Measurements from ENCODE around the gene H6PD.

The H6PD gene

DNA sequence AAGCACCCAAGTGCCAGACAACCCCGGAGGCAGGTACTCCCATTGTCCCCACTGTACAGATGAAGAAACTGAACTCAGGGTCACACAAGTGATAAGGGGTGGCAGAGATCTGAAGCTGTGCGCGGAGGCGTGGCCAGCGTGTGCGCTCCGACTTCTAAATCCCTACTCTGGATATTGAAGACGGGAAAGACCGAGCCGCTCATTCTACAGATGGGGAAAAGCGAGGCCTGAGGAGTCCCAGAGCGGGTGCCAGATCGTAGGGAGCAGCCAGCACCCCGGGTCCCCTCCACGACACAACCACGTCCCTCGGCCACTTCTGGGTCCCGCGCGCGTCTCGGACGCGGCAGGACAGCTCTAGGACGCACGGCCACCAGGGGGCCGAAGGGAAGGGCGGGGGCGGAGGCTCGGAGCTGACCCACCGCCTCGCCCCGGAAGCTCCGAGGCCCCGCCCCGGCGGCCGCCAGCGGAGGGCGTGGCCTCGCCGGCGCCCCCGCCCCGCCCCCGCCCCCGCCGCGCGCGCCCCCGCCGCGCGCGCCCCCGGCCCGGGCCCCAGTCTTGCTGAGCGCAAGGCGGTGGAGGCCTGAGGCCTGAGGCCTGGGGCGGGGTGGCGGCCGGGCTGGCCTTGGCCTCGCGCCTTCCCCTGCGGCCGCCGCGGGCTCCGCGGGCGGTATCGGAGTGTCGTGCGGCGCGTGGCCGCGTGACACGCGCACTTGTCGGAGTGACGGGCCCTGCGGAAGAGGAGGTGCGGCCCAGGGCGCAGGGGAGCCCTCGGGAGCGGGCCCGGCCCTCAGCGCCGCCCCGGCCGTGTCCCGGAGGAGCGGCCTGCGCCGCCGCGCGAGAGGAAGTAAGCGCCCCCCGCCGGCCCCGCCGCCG is at the start of gene H6PD:
Gene H6PD, plus strand, starts transcription at position 552 of the 873 bp plus-strand sequence. CDS start 10,161 bp downstream, outside the sequence.
- DNase-seq (ENCODE audit: low spot score) = peak; percentile 78

GRCh38 chr1:9186082-9186859 is 48.3 kb upstream of the H6PD start:
- DNase-seq (ENCODE audit: low spot score) = no peak

DNA sequence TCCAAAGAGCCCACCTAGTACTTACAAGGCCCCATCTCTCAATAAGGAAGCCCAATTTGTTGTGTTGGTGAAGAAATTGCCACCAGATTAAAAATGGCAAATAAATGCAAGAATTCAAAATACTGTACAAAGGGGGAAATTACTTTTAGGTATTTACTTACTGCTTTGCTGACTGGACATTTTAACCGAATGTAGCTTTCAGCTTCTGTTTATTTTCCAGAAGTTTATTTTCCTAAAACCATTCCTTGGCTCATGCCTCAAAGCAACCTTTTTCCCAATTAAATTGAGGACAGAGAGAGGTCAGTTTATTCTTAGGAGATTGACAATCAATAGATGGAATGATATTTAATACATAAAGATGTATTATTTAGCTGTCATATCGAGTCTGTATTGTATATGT is 47.6 kb upstream of the H6PD start:
- DNase-seq (ENCODE audit: low spot score) = no peak

DNA sequence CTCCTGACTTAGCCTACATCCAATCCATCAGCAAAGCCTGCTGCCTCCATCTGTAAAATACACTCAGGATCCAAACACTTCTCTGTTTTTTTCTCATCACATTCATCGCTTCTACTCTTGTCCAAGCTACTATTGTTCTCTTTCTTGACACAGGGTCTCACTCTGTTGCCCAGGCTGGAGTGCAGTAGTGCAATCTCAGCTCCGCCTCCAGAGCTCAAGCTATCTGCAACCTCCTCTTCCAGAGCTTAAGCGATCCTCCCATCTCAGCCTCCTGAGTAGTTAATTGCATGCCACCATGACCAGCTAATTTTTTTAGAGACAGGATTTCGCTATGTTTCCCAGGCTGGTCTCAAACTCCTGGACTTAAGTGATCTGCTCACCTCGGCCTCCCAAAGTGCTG is 44.3 kb upstream of the H6PD start:
- DNase-seq (ENCODE audit: low spot score) = no peak

DNA sequence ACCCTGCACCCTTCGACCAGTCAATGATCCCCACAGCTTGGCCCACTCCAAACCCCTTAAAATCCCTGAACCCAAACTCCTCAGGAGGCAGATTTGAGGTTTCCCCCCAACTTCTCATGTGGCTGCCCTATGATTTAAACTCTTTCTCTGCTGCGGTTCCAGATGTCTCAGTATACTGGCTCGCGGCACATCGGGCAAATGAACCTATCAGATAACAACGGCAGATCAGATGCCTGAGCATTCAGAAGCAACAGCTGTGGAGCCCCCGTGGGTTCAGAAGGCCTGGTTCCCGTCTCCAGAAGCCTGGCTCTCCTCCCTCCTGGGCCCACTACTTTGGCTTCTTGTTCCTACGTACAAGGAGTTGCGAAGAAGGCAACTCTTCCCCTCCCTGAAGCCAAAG is 43.3 kb upstream of the H6PD start:
- no peak for DNase-seq (ENCODE audit: low spot score)

DNA sequence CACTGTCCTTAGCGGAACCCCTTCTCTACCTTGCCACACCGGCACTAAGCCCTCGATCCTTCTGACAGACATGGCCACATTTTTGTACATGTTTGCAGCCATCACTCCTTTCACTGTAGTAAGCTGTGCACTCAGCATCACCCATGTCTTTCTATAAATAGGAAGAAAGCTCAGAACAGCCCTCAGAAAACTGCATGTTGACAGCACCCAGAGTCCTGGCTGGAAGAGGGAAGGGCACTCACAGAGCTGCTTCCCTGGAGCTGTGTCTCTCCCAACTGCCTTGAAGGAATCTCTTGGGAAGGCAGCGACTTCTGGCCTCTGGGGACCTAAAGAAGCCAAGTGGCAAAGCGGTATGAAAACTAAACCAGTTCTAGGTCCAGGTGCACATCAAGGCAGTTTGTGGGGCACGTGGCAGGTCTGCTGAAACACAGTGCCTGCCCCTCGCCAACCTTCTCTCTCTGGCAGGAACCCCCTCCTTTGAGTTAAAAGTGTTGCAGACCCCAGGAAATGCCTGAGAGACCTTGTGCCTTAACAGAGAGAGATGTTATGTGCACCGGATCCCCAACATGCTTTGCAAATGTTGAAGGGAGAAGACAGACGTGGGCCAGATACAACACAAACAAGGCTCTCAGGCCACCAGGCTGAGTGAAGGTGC is 41.9 kb upstream of the H6PD start:
- DNase-seq (ENCODE audit: low spot score) = no peak

DNA sequence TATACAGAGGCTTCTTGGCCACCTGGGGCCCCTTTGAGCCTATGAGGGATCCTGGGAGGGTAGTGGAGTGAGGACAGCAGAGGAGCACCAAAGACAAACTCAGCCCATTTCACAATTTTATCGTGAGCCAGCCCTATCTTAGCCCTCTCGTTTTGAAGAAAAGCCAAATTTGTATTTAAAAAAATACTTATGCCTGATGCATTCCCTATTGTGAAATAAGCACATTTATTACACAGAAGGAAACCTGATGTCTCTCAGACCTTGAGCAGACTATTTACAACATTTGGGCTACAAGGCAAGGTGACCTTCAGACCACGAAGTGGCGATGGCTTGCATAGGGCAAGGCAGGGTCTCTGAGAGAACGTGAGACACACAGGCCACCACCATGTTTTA is 41.3 kb upstream of the H6PD start:
- no peak for DNase-seq (ENCODE audit: low spot score)

- DNase-seq (ENCODE audit: low spot score) = no peak
Observed at GRCh38 chr1:9194024-9194423, 40.5 kb upstream of the H6PD start.

- DNase-seq (ENCODE audit: low spot score) = no peak
Observed at GRCh38 chr1:9195651-9196050, 38.9 kb upstream of the H6PD start.

- peak; percentile 62 for DNase-seq (ENCODE audit: low spot score)
Observed at GRCh38 chr1:9196129-9197040, 38.2 kb upstream of the H6PD start.

GRCh38 chr1:9197186-9198099 is 37.1 kb upstream of the H6PD start:
- no peak for DNase-seq (ENCODE audit: low spot score)

GRCh38 chr1:9198538-9199361 is 35.8 kb upstream of the H6PD start:
- DNase-seq (ENCODE audit: low spot score) = no peak

- no peak for DNase-seq (ENCODE audit: low spot score)
Observed at GRCh38 chr1:9200441-9200840, 34.1 kb upstream of the H6PD start.

GRCh38 chr1:9201401-9202239 is 33.0 kb upstream of the H6PD start:
- no peak for DNase-seq (ENCODE audit: low spot score)

GRCh38 chr1:9202240-9202870 is 32.2 kb upstream of the H6PD start:
- no peak for DNase-seq (ENCODE audit: low spot score)

DNA sequence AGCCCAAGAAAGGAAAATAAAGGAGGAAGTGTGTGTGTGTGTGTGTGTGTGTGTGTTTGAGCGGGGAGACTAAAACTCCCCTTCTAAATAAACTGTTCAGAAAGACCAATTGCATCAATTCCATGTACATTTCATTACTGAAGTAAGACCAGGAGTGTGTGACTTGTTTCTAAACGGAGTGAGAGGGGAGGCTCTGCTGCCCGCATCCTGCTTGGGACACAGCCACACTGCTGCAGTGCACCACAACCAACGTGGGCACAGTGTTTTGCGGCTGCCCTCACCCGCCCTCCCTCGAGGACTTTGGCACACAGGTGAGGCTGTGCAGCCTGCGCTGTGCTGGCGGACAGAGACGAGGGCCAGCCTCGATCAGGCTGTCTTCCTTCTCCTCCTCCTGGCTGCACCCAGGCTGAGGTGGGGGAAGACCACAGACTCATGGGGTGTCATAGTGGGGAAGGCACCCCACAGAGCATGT is 31.0 kb upstream of the H6PD start:
- DNase-seq (ENCODE audit: low spot score) = peak; percentile 26

DNA sequence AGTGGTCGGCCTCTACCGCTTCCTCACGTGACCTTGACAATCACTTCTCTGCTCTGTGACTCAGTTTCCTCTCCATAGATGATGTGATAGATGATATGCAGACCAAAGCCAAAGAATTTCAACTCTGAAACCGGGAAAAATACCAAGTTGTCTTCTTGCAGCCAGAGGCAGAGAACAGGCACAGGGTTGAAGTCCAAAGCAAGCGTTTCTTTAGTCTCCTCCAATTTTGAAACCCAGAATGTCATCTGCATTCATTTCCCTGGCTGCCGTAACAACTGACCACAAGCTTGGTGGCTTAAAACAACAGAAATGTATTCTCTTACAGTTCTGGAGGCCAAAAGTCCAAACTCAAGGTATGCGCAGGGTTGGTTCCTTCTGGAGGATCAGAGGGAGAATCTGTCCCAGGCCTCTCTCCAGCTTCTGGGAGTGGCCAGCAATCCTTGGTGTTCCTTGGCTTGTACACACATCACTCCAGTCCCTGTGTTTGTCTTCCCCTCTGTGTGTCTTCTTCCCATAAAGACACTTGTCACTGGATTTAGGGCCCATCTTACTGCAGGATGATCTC is 30.3 kb upstream of the H6PD start:
- DNase-seq (ENCODE audit: low spot score) = no peak

DNA sequence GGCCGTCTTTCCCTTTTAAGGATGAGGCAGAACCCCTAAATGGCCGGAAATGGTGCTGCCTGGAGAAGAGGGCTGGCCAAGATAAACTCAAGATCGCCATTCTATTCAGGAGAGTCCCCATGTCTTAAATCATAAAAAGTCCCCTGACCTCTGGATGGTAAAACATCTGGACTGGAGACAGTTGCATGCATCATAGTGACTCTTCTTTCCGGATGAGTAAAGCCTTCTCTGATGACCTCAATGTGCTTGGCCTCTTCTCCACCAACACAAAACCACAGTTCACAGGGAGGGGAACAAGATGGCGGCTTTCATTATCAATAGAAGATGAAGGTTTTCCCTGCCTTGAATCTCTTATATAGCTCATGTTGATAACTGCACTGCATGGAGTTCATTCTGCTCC is 27.5 kb upstream of the H6PD start:
- no peak for DNase-seq (ENCODE audit: low spot score)
